Right lobe of liver (tissue), 6 donors: ENCODE data around the gene SNAPC3. TPM values are rescaled to one million over a fixed set of nuclear protein-coding genes. Genes with fewer than 3 reads are reported as not detected.

Experiments
- ATAC-seq, 4 donors: fragments of 200-7000 bp; cut with Tn5 transposase; one replicate each; pipeline ENCODE4 v1.9.1; 2020; ENCODE audit warnings: mild to moderate bottlenecking in 4 of 4, moderate library complexity in 4 of 4
- DNase-seq, 3 donors: peaks; one replicate each; pipeline ENCODE4 v3.0.0-alpha.2; 2020
- H3K27ac ChIP-seq, 3 donors: fragments of 200-600 bp; one replicate each; pipeline ENCODE4 v1.8.0; 2022
- H3K27me3 ChIP-seq, 2 donors: fragments of 200-600 bp; one replicate each; pipeline ENCODE4 v1.8.0; 2022
- H3K36me3 ChIP-seq, 4 donors: fragments of 200-600 bp; sonication (generic) in 1 of 4; one replicate each; pipeline versions ENCODE4 v1.5.1 to v1.8.0; 2017 to 2022; ENCODE audit warnings: control low read depth in 1 of 4
- H3K4me1 ChIP-seq, 4 donors: fragments of 200-600 bp; sonication (generic) in 1 of 4; one replicate each; pipeline versions ENCODE4 v1.5.1 to v1.8.0; 2017 to 2022; ENCODE audit warnings: control low read depth in 1 of 4
- H3K4me3 ChIP-seq, 3 donors: fragments of 200-600 bp; one replicate each; pipeline ENCODE4 v1.8.0; 2022
- H3K9me3 ChIP-seq, 4 donors: fragments of 200-600 bp; sonication (generic) in 1 of 4; one replicate each; pipeline versions ENCODE4 v1.5.1 to v1.8.0; 2017 to 2022; ENCODE audit warnings: control low read depth in 1 of 4
- CTCF ChIP-seq, 4 donors: fragments of 200-600 bp in 3 of 4; fragments of 450-650 bp in 1 of 4; IDR thresholded peaks; one replicate each; pipeline versions ENCODE4 v1.5.1 to v1.8.0; 2016 to 2022; ENCODE audit warnings: antibody characterized with exemption in 4 of 4, mild to moderate bottlenecking in 2 of 4
- POLR2A ChIP-seq: fragments of 450-650 bp; IDR thresholded peaks from one replicate; pipeline ENCODE4 v1.6.1; 2017; ENCODE audit warnings: antibody characterized with exemption, mild to moderate bottlenecking
- WGBS: methylation state at CpG from one replicate; pipeline ENCODE4 v1.1.6; 2018; ENCODE audit warnings: low coverage, low lambda C conversion rate; ENCODE audit not compliant: insufficient coverage; ENCODE audit errors: missing lambda C conversion rate; 5-methylcytosine and 5-hydroxymethylcytosine counted together
- intact Hi-C, 2 donors: fragments of 100-400 bp; cut with DNase I; formaldehyde crosslinking; loops; one replicate each; pipeline versions ENCODE4 v1.11.2 to v1.14.1; 2022
- total RNA-seq, 6 experiments: library from RNA; depleted of rRNA in 2 of 6; stranded (reverse); fragments of >200 nt in 2 of 6; fragmentation: NEBNext Ultra II Directional in 3 of 6; extraction: Animal tissue kit (Norgen Biotek cat#: 25700) in 3 of 6; gene quantifications; one replicate each; pipeline versions ENCODE4 v1.1.0 to v1.2.4, GENCODE V29; 2016 to 2023
- donor health status: DM: no; HTN: yes; CAD: no.
- donor health status: DM: no; HTN: no; CAD: no.
- donor health status: DM: no; HTN: no; CAD: no.
- donor health status: DM: no; HTN: yes; CAD: no.
- donor health status: DM: no; HTN: yes; CAD: no.

SNAPC3 gene
- total RNA-seq, 6 experiments from 2014 or later = 9.6 to 13.5 (median 13.3) TPM

- ATAC-seq (peak in 2 of 4 donors; percentile 36 to 56), DNase-seq (no peak)
- intact Hi-C loops = no loop called here
- H3K27me3 ChIP-seq = no peaks in the 10 kb centered on the region
- no peaks in the 10 kb centered on the region for H3K4me1 ChIP-seq
- no peak overlapping the region for H3K27ac ChIP-seq
- 62% methylated on average over 2 of the region's 2 CpGs for WGBS
- no peak overlapping the region for H3K4me3 ChIP-seq
- no peaks in the 10 kb centered on the region for H3K9me3 ChIP-seq
- TF ChIP-seq POLR2A = no peak
- TF ChIP-seq CTCF (IDR thresholded peaks at IDR 0.05) = peak; percentile 32 to 50 (median 42)
- peaks cover 0 to 6% (median 2%) of the 10 kb centered on the region in 4 donors for H3K36me3 ChIP-seq
Measured at GRCh38 chr9:15485836-15486666, 63.4 kb downstream of the SNAPC3 start.

GRCh38 chr9:15491950-15492349, 69.3 kb downstream of the SNAPC3 start:
- intact Hi-C loops = no loop called here
- H3K36me3 ChIP-seq = peaks cover 0 to 4% (median 0%) of the 10 kb centered on the region in 4 donors
- no peaks in the 10 kb centered on the region for H3K9me3 ChIP-seq
- peak in 1 of 4 donors; percentile 49 for ATAC-seq
- H3K4me1 ChIP-seq = no peaks in the 10 kb centered on the region
- no peak overlapping the region for H3K27ac ChIP-seq
- 100% methylated on average over 1 of the region's 1 CpG for WGBS
- H3K4me3 ChIP-seq = no peak overlapping the region
- TF ChIP-seq POLR2A (no peak), CTCF (IDR thresholded peaks at IDR 0.05) (no peak)
- DNase-seq = no peak
- no peaks in the 10 kb centered on the region for H3K27me3 ChIP-seq

GRCh38 chr9:15492485-15493150, 69.9 kb downstream of the SNAPC3 start:
- Histone ChIP-seq H3K27me3 (no peaks in the 10 kb centered on the region), H3K4me1 (no peaks in the 10 kb centered on the region), H3K4me3 (no peak overlapping the region), H3K36me3 (peaks cover 0 to 4% (median 0%) of the 10 kb centered on the region in 4 donors), H3K27ac (no peak overlapping the region), H3K9me3 (no peaks in the 10 kb centered on the region)
- 93% methylated on average over 3 of the region's 13 CpGs for WGBS
- intact Hi-C loops = no loop called here
- ATAC-seq (no peak), DNase-seq (no peak)
- TF ChIP-seq CTCF (IDR thresholded peaks at IDR 0.05) = no peak
- TF ChIP-seq POLR2A = no peak

GRCh38 chr9:15498246-15498995, 75.7 kb downstream of the SNAPC3 start:
- H3K36me3 ChIP-seq = no peaks in the 10 kb centered on the region
- H3K27me3 ChIP-seq = no peaks in the 10 kb centered on the region
- DNase-seq = no peak
- 92% methylated on average over 12 of the region's 13 CpGs for WGBS
- ATAC-seq = no peak
- H3K4me1 ChIP-seq = no peaks in the 10 kb centered on the region
- TF ChIP-seq CTCF (IDR thresholded peaks at IDR 0.05) (no peak), POLR2A (no peak)
- no peak overlapping the region for H3K4me3 ChIP-seq
- no peaks in the 10 kb centered on the region for H3K9me3 ChIP-seq
- intact Hi-C loops = no loop called here
- no peak overlapping the region for H3K27ac ChIP-seq
